HS-27A (cell line): Measurements from ENCODE around the gene CYTH1.

Experiments used
- DNase-seq: peaks from one replicate; pipeline ENCODE4 v3.0.0-alpha.2; 2012; ENCODE audit warnings: low read depth, missing footprints

The CYTH1 gene

GRCh38 chr17:78734793-78735641, 47.1 kb downstream of the CYTH1 start:
- no peak for DNase-seq

- DNase-seq, result no peak
Observed at GRCh38 chr17:78732354-78732753, 49.7 kb downstream of the CYTH1 start.

- DNase-seq, result no peak
Observed at GRCh38 chr17:78731904-78732303, 50.2 kb downstream of the CYTH1 start.

- DNase-seq, result no peak
Observed at GRCh38 chr17:78729641-78730040, 52.4 kb downstream of the CYTH1 start.

- no peak for DNase-seq
Observed at GRCh38 chr17:78728495-78728894, 53.6 kb downstream of the CYTH1 start.

GRCh38 chr17:78727476-78728229, 54.4 kb downstream of the CYTH1 start:
- no peak for DNase-seq

GRCh38 chr17:78727057-78727456, 55.0 kb downstream of the CYTH1 start:
- DNase-seq, result no peak

- DNase-seq, result no peak
Observed at GRCh38 chr17:78726513-78726912, 55.6 kb downstream of the CYTH1 start.

GRCh38 chr17:78725448-78726021, 56.5 kb downstream of the CYTH1 start:
- DNase-seq, result no peak

- DNase-seq, result no peak
Observed at GRCh38 chr17:78724999-78725398, 57.1 kb downstream of the CYTH1 start.

- no peak for DNase-seq
Observed at GRCh38 chr17:78724544-78724943, 57.5 kb downstream of the CYTH1 start.

GRCh38 chr17:78723957-78724356, 58.1 kb downstream of the CYTH1 start:
- DNase-seq, result no peak

- no peak for DNase-seq
Observed at GRCh38 chr17:78723001-78723796, 58.9 kb downstream of the CYTH1 start.

- no peak for DNase-seq
Observed at GRCh38 chr17:78722246-78722761, 59.8 kb downstream of the CYTH1 start.

GRCh38 chr17:78719630-78720298, 62.3 kb downstream of the CYTH1 start:
- no peak for DNase-seq

- DNase-seq, result no peak
Observed at GRCh38 chr17:78718575-78719208, 63.4 kb downstream of the CYTH1 start.

GRCh38 chr17:78717431-78717980, 64.6 kb downstream of the CYTH1 start:
- DNase-seq, result no peak

GRCh38 chr17:78716814-78717393, 65.2 kb downstream of the CYTH1 start:
- DNase-seq, result no peak

GRCh38 chr17:78716292-78716691, 65.8 kb downstream of the CYTH1 start:
- no peak for DNase-seq

- DNase-seq, result no peak
Observed at GRCh38 chr17:78715876-78716275, 66.2 kb downstream of the CYTH1 start.
